PC-3 (cell line): ENCODE measurements around the gene DYSF. TPM values are rescaled to one million over a fixed set of nuclear protein-coding genes. Genes with fewer than 3 reads are reported as not detected.

Source experiments
- ATAC-seq: fragments of 200-7000 bp; cut with Tn5 transposase; 2 replicates; pipeline ENCODE4 v1.9.1; 2020; ENCODE audit warnings: mild to moderate bottlenecking, moderate library complexity
- BruUV-seq: library from RNA; stranded (reverse); fragments of 400-500 nt; replicated peaks from 2 replicates; lab custom pipeline; 2021; lab: Mats Ljungman, UMichigan
- CTCF ChIA-PET: fragments of 300-600 bp; sonication (Branson Sonifier 250); formaldehyde crosslinking; loops from one replicate; lab custom pipeline; 2022; ENCODE audit warnings: antibody characterized with exemption; lab: Charles Lee
- POLR2A ChIA-PET: fragments of 300-600 bp; sonication (Branson Sonifier 250); formaldehyde crosslinking; loops from one replicate; lab custom pipeline; 2022; ENCODE audit warnings: antibody characterized with exemption; ENCODE audit not compliant: unreplicated experiment; lab: Charles Lee
- DNase-seq: peaks from one replicate; pipeline ENCODE4 v3.0.0-alpha.2; 2015
- H2AFZ ChIP-seq: fragments of 300-600 bp; sonication (generic); 2 replicates; pipeline ENCODE4 v1.6.0; 2016; ENCODE audit warnings: antibody characterized with exemption, low read length
- H3F3A ChIP-seq: fragments of 300-600 bp; sonication (generic); one replicate; pipeline ENCODE4 v1.6.0; 2017; ENCODE audit warnings: antibody characterized with exemption, low read length, control low read depth, mild to moderate bottlenecking; ENCODE audit not compliant: unreplicated experiment
- H3K27ac ChIP-seq: fragments of 300-600 bp; sonication (generic); 2 replicates; pipeline ENCODE4 v1.5.1; 2016; ENCODE audit warnings: mild to moderate bottlenecking, low read length
- H3K27me3 ChIP-seq: fragments of 300-600 bp; sonication (generic); 2 replicates; pipeline ENCODE4 v1.6.1; 2016; ENCODE audit warnings: low read length, mixed read lengths
- H3K36me3 ChIP-seq: fragments of 300-600 bp; sonication (generic); 2 replicates; pipeline ENCODE4 v1.6.1; 2016; ENCODE audit warnings: low read depth, mixed run types, low read length, mixed read lengths
- H3K4me1 ChIP-seq: fragments of 300-600 bp; sonication (generic); 2 replicates; pipeline ENCODE4 v1.5.1; 2016; ENCODE audit warnings: low read length; ENCODE audit not compliant: insufficient read depth
- H3K4me2 ChIP-seq: fragments of 300-600 bp; sonication (generic); 2 replicates; pipeline ENCODE4 v1.6.0; 2016; ENCODE audit warnings: low read length
- H3K4me3 ChIP-seq: fragments of 300-600 bp; sonication (generic); 2 replicates; pipeline ENCODE4 v1.5.1; 2016; ENCODE audit warnings: mild to moderate bottlenecking, low read length, mixed read lengths
- H3K79me2 ChIP-seq: fragments of 300-600 bp; sonication (generic); 2 replicates; pipeline ENCODE4 v1.6.1; 2017; ENCODE audit warnings: low read length, mixed read lengths
- H3K9ac ChIP-seq: fragments of 300-600 bp; sonication (generic); 2 replicates; pipeline ENCODE4 v1.6.0; 2016; ENCODE audit warnings: mild to moderate bottlenecking, low read length
- H3K9me2 ChIP-seq: fragments of 300-600 bp; sonication (generic); replicated peaks from 2 replicates; pipeline ENCODE4 v1.6.1; 2016; ENCODE audit warnings: mixed run types, low read length, mixed read lengths
- H3K9me3 ChIP-seq: fragments of 300-600 bp; sonication (generic); 2 replicates; pipeline ENCODE4 v1.6.1; 2016; ENCODE audit warnings: low read length, mixed read lengths
- H4K20me1 ChIP-seq: fragments of 300-600 bp; sonication (generic); 2 replicates; pipeline ENCODE4 v1.6.1; 2016; ENCODE audit warnings: low read length, mixed read lengths
- EZH2 ChIP-seq: fragments of 300-600 bp; sonication (generic); IDR thresholded peaks from one replicate; pipeline ENCODE4 v1.6.1; 2017; ENCODE audit warnings: antibody characterized with exemption, mild to moderate bottlenecking, low read length; ENCODE audit not compliant: unreplicated experiment
- EZH2phosphoT487 ChIP-seq: fragments of 300-600 bp; sonication (generic); IDR thresholded peaks from 2 replicates; pipeline ENCODE4 v1.6.1; 2018; ENCODE audit warnings: mild to moderate bottlenecking, antibody characterized with exemption, low read length, borderline replicate concordance
- intact Hi-C: fragments of 100-400 bp; cut with micrococcal nuclease; formaldehyde crosslinking; loops from 2 replicates; pipeline ENCODE4 v1.9.0; 2023
- total RNA-seq: library from RNA; depleted of rRNA; stranded (reverse); fragments of >200 nt; gene quantifications from 2 replicates; pipeline ENCODE4 v1.2.3, GENCODE V29; 2014
- TF ChIP-seq, protein P1 (sequence below): fragments of 300-600 bp; sonication (generic); conservative IDR thresholded peaks from 2 replicates; pipeline ENCODE4 v1.5.1; 2017; ENCODE audit warnings: antibody characterized with exemption, low read depth, mild to moderate bottlenecking, low read length

The DYSF gene
- total RNA-seq, 1 experiment from 2014 or later, result 13.0 TPM

DNA sequence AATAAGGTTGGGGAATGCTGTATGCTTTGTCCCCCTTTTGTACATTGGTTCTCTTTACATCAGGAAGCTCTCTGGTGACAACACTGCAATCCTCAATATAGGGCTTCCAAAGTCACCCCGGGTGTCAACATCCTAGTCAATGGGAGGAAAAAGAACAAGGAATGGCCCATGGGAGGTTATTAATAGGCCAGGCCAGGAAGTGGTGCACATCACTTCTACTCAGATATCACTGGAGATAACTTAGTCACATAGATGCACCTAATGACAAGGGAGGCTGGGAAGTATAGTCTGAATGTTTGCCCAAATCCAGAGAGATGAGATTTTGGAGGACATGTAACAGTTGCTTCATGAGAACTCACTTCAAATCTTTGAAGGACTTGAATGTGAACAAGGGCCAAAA, 274.7 kb downstream of the DYSF start:
- Histone ChIP-seq H3K4me3 (no peak overlapping the region), H4K20me1 (no peaks in the 10 kb centered on the region), H3K27ac (no peak overlapping the region), H3K27me3 (no peaks in the 10 kb centered on the region), H3K4me1 (peaks cover 9% of the 10 kb centered on the region; the same call in 1 of the 2 replicates), H3K9me2 (no peaks in the 10 kb centered on the region), H3K36me3 (no peaks in the 10 kb centered on the region), H3K4me2 (no peak overlapping the region), H2AFZ (no peak overlapping the region), H3K9me3 (peaks cover 7% of the 10 kb centered on the region), H3K79me2 (no peaks in the 10 kb centered on the region), H3K9ac (no peak overlapping the region), H3F3A (no peaks in the 10 kb centered on the region)
- DNase-seq, result no peak
- no peak for ATAC-seq
- CTCF ChIA-PET, result no interaction called here
- POLR2A ChIA-PET, result no interaction called here
- TF ChIP-seq, protein P1, sequence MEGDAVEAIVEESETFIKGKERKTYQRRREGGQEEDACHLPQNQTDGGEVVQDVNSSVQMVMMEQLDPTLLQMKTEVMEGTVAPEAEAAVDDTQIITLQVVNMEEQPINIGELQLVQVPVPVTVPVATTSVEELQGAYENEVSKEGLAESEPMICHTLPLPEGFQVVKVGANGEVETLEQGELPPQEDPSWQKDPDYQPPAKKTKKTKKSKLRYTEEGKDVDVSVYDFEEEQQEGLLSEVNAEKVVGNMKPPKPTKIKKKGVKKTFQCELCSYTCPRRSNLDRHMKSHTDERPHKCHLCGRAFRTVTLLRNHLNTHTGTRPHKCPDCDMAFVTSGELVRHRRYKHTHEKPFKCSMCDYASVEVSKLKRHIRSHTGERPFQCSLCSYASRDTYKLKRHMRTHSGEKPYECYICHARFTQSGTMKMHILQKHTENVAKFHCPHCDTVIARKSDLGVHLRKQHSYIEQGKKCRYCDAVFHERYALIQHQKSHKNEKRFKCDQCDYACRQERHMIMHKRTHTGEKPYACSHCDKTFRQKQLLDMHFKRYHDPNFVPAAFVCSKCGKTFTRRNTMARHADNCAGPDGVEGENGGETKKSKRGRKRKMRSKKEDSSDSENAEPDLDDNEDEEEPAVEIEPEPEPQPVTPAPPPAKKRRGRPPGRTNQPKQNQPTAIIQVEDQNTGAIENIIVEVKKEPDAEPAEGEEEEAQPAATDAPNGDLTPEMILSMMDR, result no peak
- no peak for TF ChIP-seq EZH2
- intact Hi-C loops, result no loop called here
- no TSS peak for BruUV-seq

DNA sequence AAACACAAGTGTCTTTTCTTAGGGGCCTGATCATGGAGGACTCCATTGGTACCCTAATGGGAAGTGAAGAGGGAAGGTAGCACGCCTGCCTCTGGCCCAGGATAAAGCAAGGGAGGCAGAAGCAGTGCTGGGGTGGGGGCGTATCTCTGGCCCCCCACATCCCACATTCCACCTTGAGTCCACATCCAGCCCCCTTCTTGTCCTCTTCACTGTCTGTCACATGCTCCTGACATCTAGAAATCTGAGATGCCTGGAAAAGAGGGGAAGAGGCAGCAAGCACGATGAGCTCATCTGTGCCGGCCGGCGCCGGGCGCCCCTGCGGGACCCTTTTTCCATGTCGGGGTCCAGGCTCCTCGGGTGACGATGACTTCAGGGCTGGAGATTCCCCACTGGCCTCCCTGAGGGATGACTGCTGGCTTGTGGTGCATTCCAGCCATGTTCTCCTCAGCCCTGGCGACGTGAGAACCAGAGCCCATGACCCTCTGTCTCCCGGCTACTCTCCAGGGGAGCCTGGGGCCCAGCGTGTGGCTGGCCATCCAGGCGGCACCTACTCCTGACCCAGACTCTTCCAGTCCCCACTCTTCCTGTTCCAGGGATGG, 277.5 kb downstream of the DYSF start:
- Histone ChIP-seq H3K36me3 (no peaks in the 10 kb centered on the region), H2AFZ (no peak overlapping the region), H3K4me3 (no peak overlapping the region), H4K20me1 (no peaks in the 10 kb centered on the region), H3K4me1 (peaks cover 9% of the 10 kb centered on the region; the same call in 1 of the 2 replicates), H3K27me3 (no peaks in the 10 kb centered on the region), H3K9me3 (no peaks in the 10 kb centered on the region), H3F3A (no peaks in the 10 kb centered on the region), H3K79me2 (no peaks in the 10 kb centered on the region), H3K27ac (no peak overlapping the region), H3K4me2 (no peak overlapping the region), H3K9me2 (no peaks in the 10 kb centered on the region), H3K9ac (no peak overlapping the region)
- ATAC-seq, result no peak
- CTCF ChIA-PET, result no interaction called here
- TF ChIP-seq, protein P1, result no peak
- POLR2A ChIA-PET, result no interaction called here
- no TSS peak for BruUV-seq
- intact Hi-C loops, result no loop called here
- DNase-seq, result no peak

DNA sequence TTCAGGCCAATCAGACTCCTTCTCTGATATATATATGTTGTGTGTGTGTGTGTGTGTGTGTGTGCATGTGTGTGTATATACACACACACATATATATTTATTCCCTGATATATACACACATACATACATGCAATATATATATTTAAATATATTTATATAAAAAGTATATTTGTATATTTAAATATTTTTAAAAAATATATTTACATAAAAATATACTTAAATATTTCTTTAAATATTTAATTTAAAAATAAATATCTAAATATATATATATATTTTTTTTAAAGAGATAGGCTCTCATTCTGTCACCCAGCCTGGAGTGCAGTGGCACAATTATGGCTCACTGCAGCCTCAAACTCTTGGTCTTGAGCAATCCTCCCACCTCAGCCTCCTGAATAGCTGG, 281.3 kb downstream of the DYSF start:
- BruUV-seq, result no TSS peak
- no peak overlapping the region for H3K4me3 ChIP-seq
- no peaks in the 10 kb centered on the region for H4K20me1 ChIP-seq
- H3K9me3 ChIP-seq, result no peaks in the 10 kb centered on the region
- H3K27me3 ChIP-seq, result no peaks in the 10 kb centered on the region
- no peak overlapping the region for H3K9ac ChIP-seq
- ATAC-seq (no peak), DNase-seq (no peak)
- ChIA-PET POLR2A (interaction anchor here (0.6 kb wide), 2 partner anchors 39 to 42 kb away, joined by 3 to 5 read pairs; no protein-coding TSS in a partner anchor), CTCF (no interaction called here)
- intact Hi-C loops, result no loop called here
- H3K36me3 ChIP-seq, result no peaks in the 10 kb centered on the region
- TF ChIP-seq EZH2phosphoT487, result no peak
- TF ChIP-seq EZH2, result no peak
- TF ChIP-seq, protein P1, result no peak
- no peak overlapping the region for H2AFZ ChIP-seq
- H3K9me2 ChIP-seq, result no peaks in the 10 kb centered on the region
- H3K79me2 ChIP-seq, result no peaks in the 10 kb centered on the region
- H3K4me1 ChIP-seq, result no peaks in the 10 kb centered on the region
- no peaks in the 10 kb centered on the region for H3F3A ChIP-seq
- H3K4me2 ChIP-seq, result no peak overlapping the region
- H3K27ac ChIP-seq, result no peak overlapping the region
